Dedifferentiated amniotic fluid mesenchymal stem cell (primary cell): ENCODE results near the gene CORO1C.
"Not testable (repeated sequence)": the region's sequence is repeated elsewhere in the genome, so short reads cannot be mapped to it uniquely, and the experiment has no call there.

Source experiments
- DNase-seq: peaks from one replicate; pipeline ENCODE4 v3.0.0-alpha.2; 2016; ENCODE audit errors: extremely low spot score

Gene CORO1C

GRCh38 chr12:108633534-108634248, 97.6 kb downstream of the CORO1C start, which contains the start of gene SELPLG:
TSS of gene SELPLG (minus strand) at chr12:108633894. CDS start at chr12:108624307, 9,587 bp downstream.
- DNase-seq: no peak

DNA sequence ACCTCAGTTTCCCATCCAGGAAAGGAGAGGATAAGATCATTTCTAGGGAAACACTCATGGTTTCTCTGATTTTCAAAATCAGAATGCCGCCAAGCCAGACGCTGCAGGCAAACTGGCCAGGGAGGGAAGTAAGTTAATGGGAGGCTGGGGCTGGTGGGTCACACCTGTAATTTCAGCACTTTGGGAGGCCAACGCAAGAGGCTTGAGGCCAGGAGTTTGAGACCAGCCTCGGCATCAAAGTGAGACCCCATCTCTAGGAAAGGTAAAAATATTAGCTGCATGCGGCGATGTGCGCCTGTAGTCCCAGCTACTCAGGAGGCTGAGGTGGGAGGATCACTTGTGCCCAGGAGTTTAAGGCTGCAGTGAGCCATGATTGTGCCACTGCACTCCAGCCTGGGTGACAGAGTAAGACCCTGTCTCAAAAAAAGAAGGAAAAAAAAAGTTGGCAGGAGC, 98.2 kb downstream of the CORO1C start:
- no peak for DNase-seq

DNA sequence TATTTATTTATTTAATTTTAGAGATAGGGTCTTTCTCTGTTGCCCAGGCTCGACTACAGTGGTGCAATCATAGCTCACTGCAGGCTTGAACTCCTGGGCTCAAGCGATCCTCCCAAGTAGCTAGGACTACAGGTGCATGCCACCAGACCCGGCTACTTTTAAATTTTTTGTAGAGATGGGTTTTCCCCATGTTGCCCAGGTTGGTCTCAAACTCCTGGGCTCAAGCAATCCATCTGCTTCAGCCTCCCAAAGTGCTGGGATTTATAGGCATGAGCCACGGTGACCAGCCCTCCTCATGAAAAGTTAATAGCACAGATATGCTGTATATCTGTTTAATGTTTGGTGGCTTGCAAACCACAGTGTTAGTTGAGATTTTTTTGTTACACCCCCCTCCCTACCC, 100.1 kb downstream of the CORO1C start:
- not testable (repeated sequence) for DNase-seq

DNA sequence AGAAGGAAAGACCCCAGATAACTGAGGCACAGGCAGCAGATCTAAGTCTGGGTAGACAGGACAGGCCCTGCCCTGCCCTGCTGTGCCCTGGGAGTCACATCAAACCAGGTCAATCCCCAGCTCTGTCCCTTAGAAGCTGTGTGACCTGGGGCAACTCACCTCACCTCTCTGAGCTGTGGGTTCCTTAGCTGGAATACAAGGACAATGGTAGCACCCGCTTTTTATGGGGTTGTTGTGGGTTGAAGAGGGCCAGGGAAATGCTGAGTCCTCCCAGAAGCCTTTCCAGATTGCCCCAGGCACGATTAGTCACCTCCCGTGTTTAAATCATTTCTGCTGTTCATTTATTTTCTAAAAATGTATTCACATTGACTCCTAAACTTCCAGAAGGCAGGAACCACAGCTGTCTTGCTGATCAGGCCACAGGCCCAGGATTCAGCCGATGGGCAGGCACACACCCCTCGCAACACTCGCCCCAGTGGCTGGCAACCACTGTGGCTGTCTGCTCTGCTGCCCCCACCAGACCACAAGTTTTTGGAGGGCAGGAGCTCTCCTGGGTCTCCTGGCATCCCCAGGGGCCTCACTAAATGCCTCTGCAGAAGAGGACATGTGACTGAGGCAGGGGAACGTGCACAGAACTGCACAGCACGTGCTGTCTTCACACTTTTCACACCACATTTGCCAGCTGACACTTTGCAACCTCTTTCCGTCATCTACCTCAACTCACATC, 100.7 kb downstream of the CORO1C start:
- DNase-seq: peak; percentile 82

DNA sequence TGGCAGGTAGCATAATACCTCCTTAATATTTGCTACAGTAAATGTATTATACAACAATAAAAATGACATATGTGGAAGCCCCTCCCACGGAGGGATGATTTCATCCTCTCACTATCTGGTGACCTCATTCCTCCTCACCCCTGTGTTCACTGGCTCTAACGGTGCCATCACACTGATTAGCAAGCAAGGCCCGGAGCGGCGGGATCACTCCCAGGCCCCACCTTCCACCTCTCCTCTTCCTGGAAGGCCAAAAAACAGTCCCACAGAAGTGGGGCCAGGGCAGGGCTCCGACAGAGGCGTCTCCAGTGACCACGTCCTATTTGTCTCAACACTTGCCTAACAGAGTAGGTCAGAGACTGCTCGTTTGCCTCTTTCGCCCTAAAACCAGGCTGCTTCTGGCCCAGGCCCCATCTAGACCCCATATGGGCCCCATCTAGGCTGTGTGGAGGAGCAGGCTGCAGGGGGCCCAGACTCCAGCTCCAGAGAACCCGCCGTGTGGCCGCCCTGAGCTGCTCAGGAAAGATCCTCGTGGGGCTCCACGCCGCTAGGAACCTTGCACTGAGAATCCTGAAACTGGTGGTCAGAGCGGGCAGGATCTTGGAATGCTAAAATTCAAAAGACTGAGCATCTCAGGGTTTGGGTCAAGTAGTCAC, 101.4 kb downstream of the CORO1C start:
- DNase-seq: peak; percentile 44

DNA sequence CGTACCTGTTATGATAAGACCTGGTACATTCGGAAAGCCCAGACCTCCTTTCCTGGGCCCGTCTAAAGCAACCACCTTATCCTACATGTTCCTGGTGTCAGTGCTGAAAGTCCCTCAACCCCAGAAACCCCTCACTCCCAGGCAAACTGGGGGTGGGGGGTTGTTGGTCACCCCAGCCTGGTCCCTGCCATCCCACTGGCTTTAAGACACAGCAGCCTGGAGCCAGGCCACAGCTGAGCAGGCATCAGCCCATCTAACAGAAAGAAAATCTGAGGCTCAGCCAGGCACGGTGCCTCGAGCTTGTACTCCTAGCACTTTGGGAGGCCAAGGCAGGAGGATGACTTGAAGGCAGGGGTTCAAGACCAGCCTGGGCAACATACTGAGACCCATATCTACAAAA, 102.2 kb downstream of the CORO1C start:
- no peak for DNase-seq

GRCh38 chr12:108627134-108627920, 104.0 kb downstream of the CORO1C start:
- no peak for DNase-seq

DNA sequence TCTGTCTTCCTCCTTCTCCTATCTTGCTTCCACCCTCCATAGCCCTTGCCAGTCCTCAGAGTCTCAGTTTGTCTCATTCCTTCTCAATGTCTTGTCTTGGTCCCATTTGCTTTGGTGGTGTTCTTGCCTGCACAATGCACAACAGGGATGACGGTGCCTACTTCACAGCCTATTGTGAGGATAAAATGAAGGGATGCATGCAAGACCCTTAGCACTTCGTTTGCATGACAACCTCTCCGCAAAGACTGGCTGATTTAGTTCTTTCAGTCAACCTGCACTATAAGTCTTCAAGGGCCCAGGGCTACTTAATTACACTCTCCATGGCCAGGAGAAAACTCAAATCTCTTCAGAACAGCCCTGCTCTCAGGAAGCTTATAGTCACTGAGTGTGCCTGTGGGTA, 106.1 kb downstream of the CORO1C start:
- no peak for DNase-seq

DNA sequence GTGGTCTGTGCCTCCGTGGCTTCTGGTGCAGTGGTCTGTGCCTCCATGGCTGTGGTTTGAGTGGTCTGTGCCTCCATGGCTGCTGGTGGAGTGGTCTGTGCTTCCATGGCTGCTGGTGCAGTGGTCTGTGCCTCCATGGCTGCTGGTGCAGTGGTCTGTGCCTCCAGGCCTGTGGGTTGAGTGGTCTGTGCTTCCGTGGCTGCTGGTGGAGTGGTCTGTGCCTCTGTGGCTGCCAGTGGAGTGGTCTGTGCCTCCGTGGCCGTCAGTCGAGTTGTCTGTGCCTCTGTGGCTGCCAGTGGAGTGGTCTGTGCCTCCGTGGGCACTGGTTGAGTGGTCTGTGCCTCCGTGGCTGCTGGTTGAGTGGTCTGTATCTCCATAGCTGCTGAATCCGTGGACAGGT, 107.7 kb downstream of the CORO1C start:
- DNase-seq: no peak

- DNase-seq: no peak
These were observed 108.3 kb downstream of the CORO1C start for GRCh38 chr12:108622921-108623514.

GRCh38 chr12:108622421-108622820, 108.9 kb downstream of the CORO1C start:
- no peak for DNase-seq

GRCh38 chr12:108621161-108621560, 110.2 kb downstream of the CORO1C start:
- DNase-seq: no peak

DNA sequence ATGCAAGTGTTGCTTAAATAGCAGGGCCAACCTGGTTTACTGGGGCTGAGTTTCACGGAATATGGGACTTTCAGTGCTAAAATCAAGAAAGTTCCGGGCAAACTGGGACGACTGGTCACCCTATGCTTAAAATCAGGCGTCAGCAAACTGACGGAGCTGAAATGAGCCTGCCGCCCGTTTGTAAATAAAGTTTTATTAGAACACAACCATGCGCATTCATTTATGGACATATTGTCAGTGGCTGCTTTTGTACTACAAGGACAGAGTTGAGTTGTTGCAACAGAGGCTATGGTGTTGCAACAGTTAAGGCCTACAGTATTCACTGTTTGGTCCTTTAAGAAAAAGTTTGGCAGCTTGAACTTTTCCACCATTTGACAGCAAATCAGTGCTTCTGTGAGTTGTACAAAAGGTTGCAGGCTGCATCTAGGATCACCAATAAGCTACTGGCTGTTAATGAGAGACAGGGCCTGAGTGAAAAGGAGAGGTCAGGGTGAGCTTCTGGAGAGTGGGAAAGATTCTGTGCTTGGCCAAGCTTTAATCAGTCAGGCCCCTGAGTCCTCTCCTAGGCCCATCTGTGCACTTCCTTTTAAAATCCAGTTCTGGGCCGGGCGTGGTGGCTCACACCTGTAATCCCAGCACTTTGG, 111.0 kb downstream of the CORO1C start:
- DNase-seq: no peak

DNA sequence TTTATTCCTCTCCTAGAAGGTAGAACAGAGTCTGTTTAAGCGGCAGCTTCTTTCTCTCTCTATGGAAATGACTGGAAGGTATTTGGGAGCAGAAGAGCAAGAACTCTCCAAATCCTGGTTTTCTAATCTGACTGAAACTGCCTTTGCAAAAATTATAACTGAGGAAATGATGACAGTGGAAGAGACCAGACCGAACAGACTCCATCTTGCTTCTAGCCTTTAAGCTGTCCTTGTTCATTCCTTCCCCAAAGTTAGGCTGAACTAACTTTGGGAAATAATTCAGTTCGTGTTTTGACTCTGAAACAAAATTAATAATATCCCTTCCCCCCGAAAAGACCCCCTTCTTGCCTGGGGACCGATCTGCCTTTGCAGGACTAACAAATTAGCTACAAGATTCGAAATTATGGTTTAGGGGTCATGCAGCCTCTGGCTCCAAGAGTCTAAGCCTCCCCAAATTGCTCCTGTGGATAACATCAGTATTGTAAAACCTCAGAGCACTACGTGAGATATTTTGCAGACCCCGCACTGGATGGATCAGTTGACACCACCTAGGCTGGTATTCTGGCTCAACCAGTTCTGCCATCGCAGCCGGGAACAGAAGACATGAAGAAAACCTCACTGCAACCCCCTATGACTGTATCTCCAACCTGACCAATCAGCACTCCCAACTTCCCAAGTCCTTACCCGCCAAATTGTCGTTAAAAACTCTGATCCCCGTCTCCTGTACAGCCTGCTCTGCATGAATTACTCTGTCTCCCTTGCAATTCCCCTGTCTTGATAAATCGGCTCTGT, 111.8 kb downstream of the CORO1C start:
- no peak for DNase-seq

DNA sequence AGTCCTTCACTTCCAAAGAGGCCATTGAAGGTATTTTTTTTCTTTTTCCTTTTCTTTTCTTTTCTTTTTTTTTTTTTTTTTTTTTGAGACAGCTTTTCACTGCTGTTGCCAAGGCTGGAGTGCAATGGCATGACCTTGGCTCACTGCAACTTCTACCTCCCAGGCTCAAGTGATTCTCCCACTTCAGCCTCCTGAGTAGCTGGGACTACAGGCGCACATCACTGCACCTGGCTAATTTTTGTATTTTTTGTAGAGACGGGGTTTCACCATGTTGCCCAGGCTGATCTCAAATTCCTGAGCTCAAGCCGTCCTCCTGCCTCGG, 112.4 kb downstream of the CORO1C start:
- not testable (repeated sequence) for DNase-seq

GRCh38 chr12:108618079-108618952, 113.0 kb downstream of the CORO1C start:
- DNase-seq: peak; percentile 70

- no peak for DNase-seq
These were observed 114.1 kb downstream of the CORO1C start for GRCh38 chr12:108616941-108617858.

DNA sequence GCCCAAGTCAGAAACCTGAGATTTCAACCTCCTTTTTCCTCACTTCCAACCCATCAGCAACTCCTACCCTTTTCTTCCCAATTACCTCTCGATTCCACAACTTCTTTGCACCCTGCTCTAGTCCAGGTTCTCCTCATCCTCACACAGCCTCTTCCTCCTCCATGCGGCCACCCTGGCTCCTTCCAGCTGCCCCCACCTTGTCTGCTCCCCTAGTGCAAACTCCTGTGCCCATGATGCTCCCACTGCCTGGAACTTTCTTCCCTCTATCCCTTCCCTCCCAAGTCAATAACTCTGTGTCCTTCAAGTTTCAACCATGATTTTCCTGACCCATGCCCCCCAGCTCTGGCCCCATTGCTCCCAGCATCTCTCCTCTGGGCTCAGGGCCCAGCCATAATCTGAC, 115.0 kb downstream of the CORO1C start:
- DNase-seq: no peak
